Choroid plexus epithelial cell (primary cell): ENCODE data around the gene LCN2.
"Not testable (repeated sequence)": the region's sequence is repeated elsewhere in the genome, so short reads cannot be mapped to it uniquely, and the experiment has no call there.

Source experiments
- DNase-seq: peaks from one replicate; pipeline ENCODE4 v3.0.0-alpha.2; 2010; ENCODE audit warnings: low read depth
- H3K4me3 ChIP-seq: 2 replicates; pipeline ENCODE4 v1.5.1; 2011; ENCODE audit warnings: low read depth, mild to moderate bottlenecking, control low read depth, low read length, moderate library complexity
- TF ChIP-seq, protein P1 (sequence below): conservative IDR thresholded peaks from 2 replicates; pipeline ENCODE4 v1.5.1; 2011; ENCODE audit warnings: low read depth, mild to moderate bottlenecking, control low read depth, inconsistent platforms, low read length, moderate library complexity

LCN2 gene

DNA sequence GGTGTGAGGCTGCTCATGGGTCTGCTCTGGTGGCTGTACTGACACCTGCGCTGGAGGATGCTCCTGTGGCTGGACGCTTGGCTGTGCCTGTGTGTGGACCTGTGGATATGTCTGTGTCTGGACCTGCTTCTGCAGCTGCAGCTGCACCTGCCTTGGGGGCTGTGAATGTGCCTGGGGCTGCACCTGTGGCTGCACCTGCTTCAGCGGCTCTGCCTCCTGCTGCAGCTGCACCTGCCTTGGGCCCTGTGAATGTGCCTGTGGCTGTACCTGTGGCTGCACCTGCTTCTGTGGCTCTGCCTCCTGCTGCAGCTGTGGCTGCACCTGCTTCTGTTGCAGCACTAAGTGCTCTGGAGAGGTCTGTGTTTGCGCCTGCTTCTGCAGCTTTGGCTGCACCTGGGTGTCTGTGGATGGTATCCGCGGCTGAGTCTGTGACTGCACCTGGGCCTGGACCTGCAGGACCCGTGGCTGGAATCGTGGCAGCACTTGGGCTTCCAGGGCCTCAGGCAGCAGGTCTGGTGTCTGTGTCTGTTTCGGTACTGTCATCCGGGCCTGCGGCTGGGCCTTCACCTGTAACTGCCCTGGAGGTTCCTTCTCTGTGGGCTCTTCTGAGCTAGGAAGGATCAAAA, 29.7 kb downstream of the LCN2 start:
- TF ChIP-seq, protein P1, sequence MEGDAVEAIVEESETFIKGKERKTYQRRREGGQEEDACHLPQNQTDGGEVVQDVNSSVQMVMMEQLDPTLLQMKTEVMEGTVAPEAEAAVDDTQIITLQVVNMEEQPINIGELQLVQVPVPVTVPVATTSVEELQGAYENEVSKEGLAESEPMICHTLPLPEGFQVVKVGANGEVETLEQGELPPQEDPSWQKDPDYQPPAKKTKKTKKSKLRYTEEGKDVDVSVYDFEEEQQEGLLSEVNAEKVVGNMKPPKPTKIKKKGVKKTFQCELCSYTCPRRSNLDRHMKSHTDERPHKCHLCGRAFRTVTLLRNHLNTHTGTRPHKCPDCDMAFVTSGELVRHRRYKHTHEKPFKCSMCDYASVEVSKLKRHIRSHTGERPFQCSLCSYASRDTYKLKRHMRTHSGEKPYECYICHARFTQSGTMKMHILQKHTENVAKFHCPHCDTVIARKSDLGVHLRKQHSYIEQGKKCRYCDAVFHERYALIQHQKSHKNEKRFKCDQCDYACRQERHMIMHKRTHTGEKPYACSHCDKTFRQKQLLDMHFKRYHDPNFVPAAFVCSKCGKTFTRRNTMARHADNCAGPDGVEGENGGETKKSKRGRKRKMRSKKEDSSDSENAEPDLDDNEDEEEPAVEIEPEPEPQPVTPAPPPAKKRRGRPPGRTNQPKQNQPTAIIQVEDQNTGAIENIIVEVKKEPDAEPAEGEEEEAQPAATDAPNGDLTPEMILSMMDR: no peak
- DNase-seq: no peak
- H3K4me3 ChIP-seq: no peak overlapping the region

DNA sequence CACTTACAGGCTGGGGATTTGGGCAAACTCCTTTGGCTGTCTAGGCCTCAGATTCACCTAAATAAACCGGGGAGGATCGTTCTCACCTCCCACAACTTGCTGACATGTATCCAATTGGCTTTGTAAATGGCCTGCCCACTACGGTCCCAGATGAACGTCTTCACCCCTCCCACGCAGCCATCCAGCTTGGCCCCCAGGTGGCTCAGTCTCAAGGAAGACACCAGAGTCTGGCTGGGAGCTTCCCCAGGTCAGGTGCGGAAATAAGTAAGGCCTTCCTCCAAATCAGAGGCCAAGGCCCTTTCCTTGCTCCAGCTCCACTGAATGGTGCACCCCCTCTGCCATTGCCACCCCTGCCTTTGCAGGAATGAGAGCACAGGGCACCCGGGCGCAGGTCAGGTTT, 30.7 kb downstream of the LCN2 start:
- H3K4me3 ChIP-seq: no peak overlapping the region
- TF ChIP-seq, protein P1: no peak
- DNase-seq: no peak

DNA sequence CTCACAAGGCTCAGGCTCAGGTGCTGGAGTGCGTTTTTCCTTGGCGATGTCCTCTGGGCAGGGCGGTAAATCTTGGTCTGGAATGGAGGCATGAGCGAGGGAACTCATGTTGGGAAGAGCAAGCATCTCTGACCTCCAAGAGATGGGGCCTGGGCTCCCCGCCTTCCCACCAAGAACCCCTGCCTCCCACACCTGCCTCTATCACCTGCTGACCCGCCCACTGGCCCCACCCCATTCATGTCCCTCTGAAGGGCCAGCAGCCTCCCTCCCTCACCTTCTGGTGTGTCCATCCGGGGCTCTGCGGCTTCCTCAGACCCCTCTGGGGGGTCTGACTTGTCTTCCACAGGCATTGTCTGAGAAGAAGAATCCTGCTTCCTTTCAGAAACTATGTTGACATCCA, 31.2 kb downstream of the LCN2 start:
- no peak for DNase-seq
- TF ChIP-seq, protein P1: no peak
- H3K4me3 ChIP-seq: no peak overlapping the region

DNA sequence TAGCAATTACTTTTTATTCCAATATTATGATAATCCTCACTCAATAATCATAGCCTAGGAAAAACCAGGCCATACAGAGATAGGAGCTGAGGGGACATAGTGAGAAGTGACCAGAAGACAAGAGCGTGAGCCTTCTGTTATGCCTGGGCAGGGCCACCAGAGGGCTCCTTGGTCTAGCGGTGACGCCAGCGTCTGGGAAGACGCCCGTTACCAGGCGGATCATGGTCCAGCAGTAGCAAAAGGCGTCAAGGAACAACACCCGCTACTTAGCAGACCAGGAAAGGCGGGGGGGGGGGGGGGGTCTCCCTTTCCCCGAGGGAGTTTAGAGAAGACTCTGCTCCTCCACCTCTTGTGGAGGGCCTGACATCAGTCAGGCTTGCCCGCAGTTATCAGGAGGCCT, 32.2 kb downstream of the LCN2 start:
- DNase-seq: peak; percentile 69
- H3K4me3 ChIP-seq: not testable (repeated sequence)
- TF ChIP-seq, protein P1: peak; percentile 55

DNA sequence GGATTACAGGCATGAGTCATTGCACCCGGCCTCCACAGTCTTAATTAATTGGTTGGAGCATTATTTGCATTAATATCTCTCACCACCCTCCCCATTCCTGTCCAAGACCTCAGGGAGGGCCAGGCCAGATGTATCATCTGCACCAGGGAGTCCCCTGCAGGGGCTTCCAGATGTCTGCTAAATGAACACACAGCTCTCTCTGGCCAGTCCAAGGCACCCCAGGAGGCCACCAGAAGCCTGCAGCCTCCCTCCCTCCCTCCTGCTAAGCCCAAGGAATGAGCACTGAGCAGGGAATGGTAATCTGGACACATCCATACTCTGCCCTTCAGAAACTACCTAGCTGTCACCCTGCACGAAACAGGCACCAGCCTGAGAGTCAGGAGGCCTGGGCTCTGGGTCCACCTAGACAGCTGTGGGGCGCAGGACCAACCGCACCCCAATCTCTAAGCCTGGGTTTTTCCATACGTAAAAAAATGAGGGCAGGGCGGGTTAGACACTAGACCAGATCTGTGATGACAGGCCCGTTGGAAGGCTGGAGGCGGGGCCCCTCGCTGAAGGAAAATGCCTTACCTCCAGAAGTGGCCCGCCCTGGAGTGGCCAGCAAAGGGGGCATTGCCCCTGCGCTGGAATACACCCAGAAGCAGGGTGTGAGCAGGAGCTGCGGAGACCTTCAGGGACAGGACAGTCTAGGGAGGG, 33.8 kb downstream of the LCN2 start:
- peak; percentile 56 for DNase-seq
- H3K4me3 ChIP-seq: no peak overlapping the region
- TF ChIP-seq, protein P1: no peak

DNA sequence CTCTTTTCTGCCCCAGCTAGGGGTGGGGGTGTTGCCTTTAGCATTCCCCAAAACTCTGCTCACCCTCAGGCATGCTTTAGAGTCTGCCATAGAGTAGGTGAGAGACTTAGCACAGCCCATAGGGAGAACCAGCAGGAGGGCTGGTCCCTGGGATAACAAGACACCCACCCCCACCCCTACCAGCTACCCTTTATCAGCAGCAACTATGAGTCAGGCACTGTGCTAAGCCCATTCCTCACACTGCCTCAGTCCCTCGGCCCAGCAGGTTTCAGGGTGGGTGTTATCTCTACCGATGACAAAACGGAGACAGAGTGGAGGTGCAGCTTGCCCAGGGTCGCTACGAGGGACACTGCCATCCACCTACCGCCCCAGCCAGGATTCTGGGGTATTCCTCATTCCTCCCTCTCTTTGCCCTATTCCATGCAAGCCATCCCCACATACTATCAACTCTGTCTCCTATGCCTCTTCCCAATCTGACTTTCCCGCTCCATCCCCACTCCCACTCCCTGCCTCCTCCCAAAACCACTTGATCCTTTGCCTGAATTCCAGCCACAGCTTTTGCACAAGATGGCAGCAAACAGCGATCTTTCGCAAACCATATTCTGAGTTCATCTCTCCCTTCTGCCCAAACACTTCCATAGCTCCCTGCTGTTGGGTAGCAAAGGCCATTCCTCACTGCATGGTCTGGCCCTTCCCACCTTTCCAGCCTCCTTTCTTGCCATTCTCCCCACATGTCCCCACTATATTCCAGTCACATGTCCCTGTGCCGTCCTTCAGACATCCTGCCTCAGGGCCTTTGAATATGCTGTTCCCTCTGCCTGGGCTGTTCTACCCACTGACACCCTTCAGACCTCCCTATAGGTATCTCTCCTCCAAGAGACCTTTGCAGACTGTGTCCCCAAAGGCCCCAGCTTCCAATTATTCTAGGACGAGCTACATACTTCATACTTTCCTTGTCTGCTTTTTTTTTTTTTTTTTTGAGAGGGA, 37.0 kb downstream of the LCN2 start:
- DNase-seq: no peak
- no peak overlapping the region for H3K4me3 ChIP-seq
- TF ChIP-seq, protein P1: no peak
